A673 (cell line): Measurements from ENCODE around the gene KLK5.

Experiments used
- EZH2 ChIP-seq: fragments of 200-600 bp; sonication (generic); IDR thresholded peaks from 2 replicates; pipeline ENCODE4 v1.6.1; 2017; ENCODE audit warnings: borderline replicate concordance, low read depth, mild to moderate bottlenecking, mixed read lengths, antibody characterized with exemption, low read length; ENCODE audit not compliant: poor library complexity, severe bottlenecking
- TF ChIP-seq, protein P1 (sequence below): fragments of 300-800, 200-600 bp; sonication (generic); conservative IDR thresholded peaks from 2 replicates; pipeline ENCODE4 v1.5.1; 2017; ENCODE audit warnings: low read depth, mild to moderate bottlenecking, antibody characterized with exemption, low read length, moderate library complexity, mixed read lengths

DNA sequence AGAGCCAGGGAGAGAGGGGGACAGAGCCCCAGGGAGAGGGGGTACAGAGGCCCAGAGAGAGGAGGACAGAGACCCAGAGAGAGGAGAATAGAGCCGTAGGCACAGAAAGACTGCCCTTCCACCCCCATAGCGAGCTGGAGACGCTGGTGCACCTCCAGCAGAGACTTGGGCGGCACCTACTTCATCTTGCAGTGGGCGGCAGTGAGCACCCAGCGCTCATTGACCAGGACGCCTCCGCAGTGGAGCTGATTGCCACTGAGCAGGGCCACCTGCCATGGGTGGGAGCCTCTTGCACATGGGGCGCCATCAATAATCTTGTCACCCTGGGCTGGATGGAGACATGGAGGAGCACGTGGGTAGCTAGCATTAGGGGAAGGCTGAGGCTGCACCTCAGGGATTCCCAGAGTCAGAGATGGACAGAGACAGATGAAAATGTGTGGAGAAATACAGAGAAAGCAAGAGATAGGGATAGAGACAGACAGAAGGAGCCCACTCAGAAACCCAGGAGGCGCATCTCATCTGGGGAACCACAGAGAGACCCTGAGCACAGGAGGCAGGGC lies 28.8 kb upstream of the KLK5 start:
- TF ChIP-seq, protein P1, sequence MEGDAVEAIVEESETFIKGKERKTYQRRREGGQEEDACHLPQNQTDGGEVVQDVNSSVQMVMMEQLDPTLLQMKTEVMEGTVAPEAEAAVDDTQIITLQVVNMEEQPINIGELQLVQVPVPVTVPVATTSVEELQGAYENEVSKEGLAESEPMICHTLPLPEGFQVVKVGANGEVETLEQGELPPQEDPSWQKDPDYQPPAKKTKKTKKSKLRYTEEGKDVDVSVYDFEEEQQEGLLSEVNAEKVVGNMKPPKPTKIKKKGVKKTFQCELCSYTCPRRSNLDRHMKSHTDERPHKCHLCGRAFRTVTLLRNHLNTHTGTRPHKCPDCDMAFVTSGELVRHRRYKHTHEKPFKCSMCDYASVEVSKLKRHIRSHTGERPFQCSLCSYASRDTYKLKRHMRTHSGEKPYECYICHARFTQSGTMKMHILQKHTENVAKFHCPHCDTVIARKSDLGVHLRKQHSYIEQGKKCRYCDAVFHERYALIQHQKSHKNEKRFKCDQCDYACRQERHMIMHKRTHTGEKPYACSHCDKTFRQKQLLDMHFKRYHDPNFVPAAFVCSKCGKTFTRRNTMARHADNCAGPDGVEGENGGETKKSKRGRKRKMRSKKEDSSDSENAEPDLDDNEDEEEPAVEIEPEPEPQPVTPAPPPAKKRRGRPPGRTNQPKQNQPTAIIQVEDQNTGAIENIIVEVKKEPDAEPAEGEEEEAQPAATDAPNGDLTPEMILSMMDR: no peak
- no peak for TF ChIP-seq EZH2
